ENCODE measurements around the gene TMEM94.

DNA sequence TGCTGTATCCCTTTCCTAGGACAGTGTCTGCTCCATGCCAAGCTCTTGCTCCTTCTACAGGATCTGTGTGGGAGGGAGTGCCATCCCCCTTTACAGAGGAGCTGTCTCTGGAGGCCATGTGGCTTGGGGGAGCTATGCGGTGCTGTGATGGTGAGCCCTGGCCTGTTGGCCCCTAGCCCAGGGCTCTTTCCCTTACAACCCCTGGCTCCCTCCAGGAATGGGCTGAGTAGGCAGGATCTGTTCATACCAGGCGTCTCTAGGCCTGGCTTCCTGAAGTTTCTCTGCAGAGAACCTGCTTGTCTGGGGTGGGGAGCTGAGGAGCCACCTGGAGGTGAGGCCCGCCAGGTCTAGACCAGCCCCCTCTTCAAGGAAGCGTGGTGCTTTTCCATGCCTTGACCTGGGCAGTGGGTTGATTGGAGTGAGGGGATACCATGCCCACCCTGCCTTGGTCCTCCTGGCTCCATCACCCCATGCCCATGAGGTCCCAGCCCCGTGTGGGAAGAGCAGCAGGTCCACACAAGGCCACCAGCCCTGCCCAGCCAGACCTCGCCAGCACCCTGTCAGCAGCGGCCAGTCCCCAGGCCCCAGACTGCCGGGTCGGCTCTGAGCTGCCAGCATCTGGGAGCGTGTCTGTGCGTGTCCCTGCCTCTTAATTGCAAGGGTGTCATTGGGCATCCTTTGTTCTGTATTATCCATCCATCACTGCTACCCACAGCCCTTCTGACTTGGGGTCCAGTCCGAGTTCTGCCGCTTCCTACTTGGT, 83.7 kb downstream of the TMEM94 start:
- TF ChIP-seq CREB1 (IDR thresholded peaks at IDR 0.05) (no peak), EP300 (IDR thresholded peaks at IDR 0.05; ENCODE audit: borderline replicate concordance in 1 of 2, low read depth in 2 of 2, low read length in 2 of 2) (no peak), RAD21 (IDR thresholded peaks at IDR 0.05 in 1 of 2, conservative IDR thresholded peaks at IDR 0.05 in 1 of 2; ENCODE audit: low read depth in 2 of 2, low read length in 2 of 2) (no peak), CHD1 (IDR thresholded peaks at IDR 0.05; ENCODE audit: low read depth, low read length) (no peak), POLR2A (IDR thresholded peaks at IDR 0.05; ENCODE audit: control extremely low read depth in 1 of 2, low read depth in 2 of 2, low read length in 2 of 2) (no peak), YY1 (IDR thresholded peaks at IDR 0.05; ENCODE audit: low read depth, low read length) (no peak), EZH2 (IDR thresholded peaks at IDR 0.05; ENCODE audit: low read depth, low read length, severe bottlenecking) (no peak), KDM5A (IDR thresholded peaks at IDR 0.05; ENCODE audit: low read length) (no peak), SAP30 (IDR thresholded peaks at IDR 0.05; ENCODE audit: insufficient read depth, insufficient replicate concordance, low read length) (no peak), TBP (IDR thresholded peaks at IDR 0.05; ENCODE audit: low read depth, low read length) (no peak), ZNF274 (IDR thresholded peaks at IDR 0.05; ENCODE audit: borderline replicate concordance, extremely low read depth, low read length) (no peak)
- TF ChIP-seq, protein P1, sequence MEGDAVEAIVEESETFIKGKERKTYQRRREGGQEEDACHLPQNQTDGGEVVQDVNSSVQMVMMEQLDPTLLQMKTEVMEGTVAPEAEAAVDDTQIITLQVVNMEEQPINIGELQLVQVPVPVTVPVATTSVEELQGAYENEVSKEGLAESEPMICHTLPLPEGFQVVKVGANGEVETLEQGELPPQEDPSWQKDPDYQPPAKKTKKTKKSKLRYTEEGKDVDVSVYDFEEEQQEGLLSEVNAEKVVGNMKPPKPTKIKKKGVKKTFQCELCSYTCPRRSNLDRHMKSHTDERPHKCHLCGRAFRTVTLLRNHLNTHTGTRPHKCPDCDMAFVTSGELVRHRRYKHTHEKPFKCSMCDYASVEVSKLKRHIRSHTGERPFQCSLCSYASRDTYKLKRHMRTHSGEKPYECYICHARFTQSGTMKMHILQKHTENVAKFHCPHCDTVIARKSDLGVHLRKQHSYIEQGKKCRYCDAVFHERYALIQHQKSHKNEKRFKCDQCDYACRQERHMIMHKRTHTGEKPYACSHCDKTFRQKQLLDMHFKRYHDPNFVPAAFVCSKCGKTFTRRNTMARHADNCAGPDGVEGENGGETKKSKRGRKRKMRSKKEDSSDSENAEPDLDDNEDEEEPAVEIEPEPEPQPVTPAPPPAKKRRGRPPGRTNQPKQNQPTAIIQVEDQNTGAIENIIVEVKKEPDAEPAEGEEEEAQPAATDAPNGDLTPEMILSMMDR (IDR thresholded peaks at IDR 0.05; ENCODE audit: control extremely low read depth in 1 of 3, insufficient read depth in 1 of 3, low read depth in 1 of 3, low read length in 3 of 3) = no peak
- TF ChIP-seq, protein P2, sequence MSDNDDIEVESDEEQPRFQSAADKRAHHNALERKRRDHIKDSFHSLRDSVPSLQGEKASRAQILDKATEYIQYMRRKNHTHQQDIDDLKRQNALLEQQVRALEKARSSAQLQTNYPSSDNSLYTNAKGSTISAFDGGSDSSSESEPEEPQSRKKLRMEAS (IDR thresholded peaks at IDR 0.05) = no peak
- TF ChIP-seq, protein P3, sequence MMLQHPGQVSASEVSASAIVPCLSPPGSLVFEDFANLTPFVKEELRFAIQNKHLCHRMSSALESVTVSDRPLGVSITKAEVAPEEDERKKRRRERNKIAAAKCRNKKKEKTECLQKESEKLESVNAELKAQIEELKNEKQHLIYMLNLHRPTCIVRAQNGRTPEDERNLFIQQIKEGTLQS (IDR thresholded peaks at IDR 0.05; ENCODE audit: insufficient read depth, low read depth, low read length) = no peak

All from H1 (cell line).